ENCODE results near the gene PLCE1.

PLCE1 gene

DNA sequence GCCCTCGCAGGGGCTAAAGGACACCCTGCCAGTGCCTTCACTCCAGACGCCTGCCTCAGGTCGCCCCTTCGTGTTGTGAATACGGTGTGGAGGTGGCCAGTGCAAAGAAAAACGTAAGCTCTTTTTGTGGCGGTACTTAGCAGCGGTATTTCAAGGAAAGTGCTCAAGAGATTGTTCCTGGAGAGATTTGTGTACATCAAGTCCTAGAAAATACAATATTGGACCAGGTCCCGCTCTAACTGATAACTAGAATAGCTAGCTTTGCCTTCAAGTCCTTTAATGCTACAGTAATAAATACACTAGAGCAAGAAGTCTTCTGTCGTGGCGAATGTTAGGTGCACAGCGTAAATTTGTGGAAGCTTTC, 689 bp downstream of the PLCE1 start:
- no peak for DNase-seq (ENCODE audit: low spot score)

DNA sequence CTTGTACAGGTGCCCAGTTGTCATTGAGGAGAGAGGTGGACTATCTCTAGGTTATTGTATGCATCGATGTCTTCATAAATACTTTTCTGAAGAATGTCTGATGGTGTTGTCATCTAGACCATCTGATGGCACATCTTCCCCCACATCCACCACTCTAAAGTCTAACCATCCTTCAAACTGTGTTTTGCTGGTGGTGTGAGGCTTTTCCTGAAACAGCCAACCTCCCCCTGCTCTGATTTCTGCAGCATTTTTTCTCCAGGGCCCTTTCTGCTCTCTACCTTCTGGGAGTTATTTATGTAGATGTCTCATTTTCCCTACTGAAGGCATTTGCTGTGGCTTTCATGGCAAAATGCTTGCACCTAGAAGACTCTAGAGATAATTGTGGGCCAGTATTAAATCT, 1.5 kb downstream of the PLCE1 start:
- no peak for DNase-seq (ENCODE audit: low spot score)

- DNase-seq (ENCODE audit: low spot score) = no peak
Measured at GRCh38 chr10:93995598-93996271, 2.0 kb downstream of the PLCE1 start.

DNA sequence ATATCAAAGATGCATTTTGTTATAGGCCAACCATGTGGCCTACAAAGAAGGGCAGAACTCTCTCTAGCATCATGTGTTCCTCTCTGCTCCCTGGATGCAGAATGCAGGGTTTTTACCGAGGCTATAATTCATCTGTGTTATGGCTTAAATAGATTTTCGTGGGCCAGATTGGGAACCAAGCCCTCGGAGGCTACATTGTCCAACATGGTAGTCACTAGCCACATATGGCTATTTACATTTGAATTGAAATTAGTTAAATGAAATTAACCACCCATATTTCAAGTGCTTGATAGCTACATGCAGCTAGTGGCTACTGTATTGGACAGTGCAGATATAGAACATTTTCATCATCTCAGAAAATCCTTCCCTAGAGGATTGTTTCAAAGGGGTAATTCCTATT, 2.8 kb downstream of the PLCE1 start:
- no peak for DNase-seq (ENCODE audit: low spot score)

- DNase-seq (ENCODE audit: low spot score) = no peak
Measured at GRCh38 chr10:93997546-93997945, 3.8 kb downstream of the PLCE1 start.

DNA sequence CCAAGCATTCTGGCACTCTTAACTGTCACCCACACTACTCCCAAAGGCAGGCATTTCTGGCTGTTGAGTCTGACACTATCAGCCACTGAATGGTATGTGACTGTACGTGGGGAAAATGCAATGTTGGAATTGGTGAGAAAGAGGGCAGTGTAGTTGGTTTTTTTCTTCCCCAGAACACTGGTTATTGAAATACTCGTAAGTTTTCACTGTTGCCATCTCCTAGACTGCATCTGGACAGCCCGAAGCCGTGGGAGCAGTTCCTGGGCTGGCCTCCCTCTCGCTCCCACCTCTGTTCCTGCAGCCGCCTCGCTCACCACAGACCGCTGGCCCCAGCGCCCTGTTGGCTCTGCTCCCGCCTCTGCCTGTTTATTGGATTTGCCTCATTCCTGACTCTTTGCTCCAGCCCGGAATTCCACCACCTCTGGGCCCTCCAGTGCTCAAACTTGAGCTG, 5.7 kb downstream of the PLCE1 start:
- DNase-seq (ENCODE audit: low spot score) = no peak

DNA sequence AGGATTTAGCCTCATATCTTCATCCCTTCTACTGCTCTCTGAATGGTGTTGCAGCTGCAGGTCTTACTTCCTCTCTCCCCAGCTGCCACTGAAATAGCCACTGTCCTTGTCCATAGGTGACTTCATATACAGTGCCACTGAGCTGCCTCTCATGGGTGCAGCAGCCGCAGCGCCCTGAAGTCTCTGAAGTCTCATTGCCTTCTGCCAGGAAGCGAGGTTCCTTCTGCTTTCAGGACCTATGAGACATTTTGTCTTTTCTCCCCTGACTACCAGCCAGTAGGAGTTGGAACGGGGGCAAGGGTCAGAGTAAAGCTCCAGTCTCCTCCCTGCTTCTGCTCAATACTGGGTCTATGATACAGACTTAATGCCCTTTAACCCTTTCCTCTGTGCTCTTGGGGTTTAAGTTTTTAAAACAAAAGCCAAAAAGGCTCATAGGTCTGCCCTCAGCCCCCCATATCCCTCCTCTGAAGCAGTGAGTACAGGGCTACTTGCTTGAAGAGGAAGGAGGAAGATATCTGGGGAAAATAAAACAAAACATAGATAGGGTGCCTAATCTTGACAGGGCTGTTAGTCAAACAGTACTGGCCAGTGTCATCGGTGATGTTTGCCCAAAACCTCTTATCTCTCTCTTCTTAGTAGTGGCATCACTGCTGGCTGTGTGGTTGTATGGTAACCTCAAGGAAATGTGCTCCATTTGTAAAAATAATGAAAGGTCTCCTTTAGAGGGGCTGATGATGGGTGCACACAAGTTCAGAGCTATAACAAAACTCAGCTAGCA, 7.1 kb downstream of the PLCE1 start:
- no peak for DNase-seq (ENCODE audit: low spot score)

DNA sequence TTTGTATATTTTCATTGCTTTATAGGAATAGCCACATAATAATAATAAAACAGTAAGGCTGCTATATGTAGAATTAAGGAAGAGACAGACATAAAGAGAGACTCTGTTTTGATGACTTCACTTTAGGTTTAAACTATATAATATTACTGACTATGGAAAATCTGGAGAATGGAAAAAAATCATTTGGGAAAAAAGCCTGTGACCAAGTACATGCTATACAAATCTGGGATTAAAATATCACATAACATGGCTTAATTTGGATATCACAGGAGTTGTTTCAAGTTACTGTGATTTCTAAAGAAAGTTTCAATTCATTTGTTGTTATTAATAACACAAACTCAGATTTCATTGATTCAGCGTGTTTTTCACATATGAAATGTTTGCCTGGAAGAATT, 7.7 kb downstream of the PLCE1 start:
- DNase-seq (ENCODE audit: low spot score) = no peak

- no peak for DNase-seq (ENCODE audit: low spot score)
Measured at GRCh38 chr10:94002156-94002555, 8.4 kb downstream of the PLCE1 start.

GRCh38 chr10:94003488-94003887, 9.8 kb downstream of the PLCE1 start:
- DNase-seq (ENCODE audit: low spot score) = no peak

GRCh38 chr10:94005050-94005449, 11.3 kb downstream of the PLCE1 start:
- no peak for DNase-seq (ENCODE audit: low spot score)

GRCh38 chr10:94006591-94007550, 13.1 kb downstream of the PLCE1 start:
- DNase-seq (ENCODE audit: low spot score) = no peak

- DNase-seq (ENCODE audit: low spot score) = no peak
Measured at GRCh38 chr10:94008526-94008925, 14.8 kb downstream of the PLCE1 start.

DNA sequence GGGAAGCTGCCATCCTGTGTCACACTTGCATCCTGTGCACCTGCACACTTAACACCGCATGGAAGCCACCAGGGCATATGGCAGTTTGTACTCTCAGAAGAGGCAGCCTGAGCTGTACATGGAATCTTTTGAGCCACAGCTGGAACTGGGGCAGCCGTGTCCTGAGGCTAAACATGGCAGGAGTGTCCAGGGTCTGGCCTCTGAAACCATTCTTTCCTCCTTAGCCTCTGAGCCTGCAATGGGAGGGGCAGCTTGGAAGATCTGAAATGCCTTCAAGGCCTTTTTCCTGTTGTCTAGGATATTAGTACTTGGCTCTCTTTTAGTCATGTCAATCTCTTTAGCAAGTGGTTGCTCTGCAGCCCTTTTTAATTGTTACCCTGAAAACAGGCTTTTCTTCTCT, 16.4 kb downstream of the PLCE1 start:
- no peak for DNase-seq (ENCODE audit: low spot score)

DNA sequence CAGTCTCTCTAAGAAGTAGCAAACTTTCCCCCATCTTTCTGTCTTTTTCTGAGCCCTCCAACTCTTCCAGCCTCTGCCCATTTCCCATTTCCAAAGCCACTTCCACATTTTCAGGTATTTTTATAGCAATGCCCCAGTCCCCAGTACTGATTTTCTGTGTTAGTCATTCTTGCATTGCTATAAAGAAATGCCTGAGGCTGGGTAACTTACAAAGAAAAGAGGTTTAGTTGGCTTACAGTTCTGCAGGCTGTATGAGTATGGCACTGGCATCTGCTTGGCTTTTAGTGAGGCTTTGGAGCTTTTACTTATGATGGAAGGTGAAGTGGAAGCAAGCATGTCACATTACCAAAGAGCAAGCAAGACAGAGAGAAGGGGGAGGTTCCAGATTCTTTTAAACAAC, 17.2 kb downstream of the PLCE1 start:
- DNase-seq (ENCODE audit: low spot score) = no peak

- DNase-seq (ENCODE audit: low spot score) = no peak
Measured at GRCh38 chr10:94011296-94011695, 17.6 kb downstream of the PLCE1 start.

DNA sequence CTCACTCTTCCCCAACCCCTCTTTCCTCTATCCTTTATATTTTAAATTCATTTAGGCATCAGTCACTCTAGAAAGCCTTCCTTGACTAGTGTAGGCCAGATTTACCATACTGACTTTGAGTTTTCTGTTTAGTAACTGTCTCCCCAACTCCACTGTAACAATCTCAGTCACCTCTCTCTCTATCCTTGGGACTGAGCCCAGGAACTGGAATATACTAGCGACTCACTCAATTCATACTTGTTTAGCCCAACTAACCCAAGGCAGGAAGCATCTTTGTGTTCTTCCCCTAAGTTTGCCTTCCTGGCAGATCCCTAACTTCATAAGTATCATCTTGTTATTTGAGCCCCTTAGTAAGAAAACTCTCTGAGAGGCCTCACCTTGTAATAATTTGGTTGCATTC, 19.1 kb downstream of the PLCE1 start:
- DNase-seq (ENCODE audit: low spot score) = no peak

GRCh38 chr10:94013331-94013760, 19.6 kb downstream of the PLCE1 start:
- DNase-seq (ENCODE audit: low spot score) = no peak

- no peak for DNase-seq (ENCODE audit: low spot score)
Measured at GRCh38 chr10:94014304-94014703, 20.6 kb downstream of the PLCE1 start.

DNA sequence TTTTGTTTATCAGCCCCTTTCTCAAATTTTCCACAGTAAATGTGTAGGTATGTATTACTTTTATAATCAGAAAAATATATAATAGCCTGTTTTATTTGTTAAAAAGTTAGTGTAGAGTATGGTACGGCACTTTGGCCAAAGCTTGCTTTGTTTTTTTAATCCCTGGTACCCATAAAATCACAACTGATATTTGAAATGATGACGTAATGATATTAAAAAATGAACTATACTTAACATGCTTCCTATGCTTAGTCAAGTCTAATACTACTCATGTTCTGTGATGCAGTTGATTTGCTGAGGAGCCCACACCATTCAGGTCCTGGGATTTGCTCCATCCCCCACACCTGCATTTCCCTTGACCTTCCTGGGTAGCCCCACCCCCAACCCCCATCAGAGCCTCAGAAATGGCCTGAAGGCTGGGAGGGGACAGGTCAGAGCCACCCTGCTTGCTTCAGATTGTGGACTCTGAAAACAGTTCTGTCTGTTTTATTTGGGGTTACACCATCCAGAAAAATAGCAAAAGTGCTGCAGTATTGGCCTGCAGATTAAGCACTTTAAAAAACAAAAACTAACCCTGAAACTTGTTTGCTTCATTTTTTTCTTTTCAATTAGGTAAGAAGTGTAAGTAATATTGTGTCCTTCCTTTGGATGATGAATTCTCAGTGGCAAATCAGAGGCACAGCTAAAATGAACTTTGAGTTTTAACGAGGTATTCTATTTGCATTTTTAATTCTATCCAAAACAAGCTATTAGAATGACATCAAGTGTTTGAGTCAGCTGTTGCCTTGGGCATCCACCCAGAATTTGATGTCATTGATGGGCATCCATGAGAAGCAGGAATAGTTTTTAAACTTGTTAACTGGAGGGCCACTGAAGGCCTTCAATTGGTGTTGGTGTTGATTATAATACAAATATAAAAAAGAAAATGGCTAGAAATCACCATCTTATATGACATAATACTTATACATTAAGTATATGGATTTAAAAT, 23.3 kb downstream of the PLCE1 start:
- no peak for DNase-seq (ENCODE audit: low spot score)

- no peak for DNase-seq (ENCODE audit: low spot score)
Measured at GRCh38 chr10:94018107-94018506, 24.4 kb downstream of the PLCE1 start.
